GM12865 (cell line): ENCODE results near the gene MXRA8.
A peak's percentile ranks its signal among the peaks of the same experiment; 100 is the strongest.

ENCODE experiments used
- DNase-seq: peaks from one replicate; pipeline ENCODE4 v3.0.0; 2010; ENCODE audit warnings: low read depth
- H3K4me3 ChIP-seq: 2 replicates; pipeline ENCODE4 v1.5.1; 2011; ENCODE audit warnings: mild to moderate bottlenecking, low read depth, low read length, control low read depth
- CTCF ChIP-seq: IDR thresholded peaks from 2 replicates; pipeline ENCODE4 v1.5.1; 2011; ENCODE audit warnings: low read length, control low read depth, low read depth, inconsistent platforms; ENCODE audit not compliant: insufficient read depth; ENCODE audit errors: missing control alignments

MXRA8 gene

GRCh38 chr1:1308756-1309250 lies 49.6 kb downstream of the MXRA8 start:
- DNase-seq: no peak
- peak overlapping the region; percentile 89 for H3K4me3 ChIP-seq
- TF ChIP-seq CTCF: no peak

GRCh38 chr1:1307923-1308755 lies 50.2 kb downstream of the MXRA8 start, which contains the start of the genes ACAP3 and PUSL1:
TSS of gene ACAP3 (minus strand) at chr1:1307930. CDS start at chr1:1307815, 115 bp downstream.
TSS of gene PUSL1 (plus strand) at chr1:1308597. CDS start at chr1:1308644, 47 bp downstream.
- peak; percentile 97 for DNase-seq
- H3K4me3 ChIP-seq: peak within 1 kb of the TSS; percentile 89
- TF ChIP-seq CTCF: no peak

- peak overlapping the region; percentile 70 for H3K4me3 ChIP-seq
- TF ChIP-seq CTCF: no peak
- peak; percentile 35 for DNase-seq
Measured at GRCh38 chr1:1307261-1307922, 51.0 kb downstream of the MXRA8 start.

- no peak for DNase-seq
- H3K4me3 ChIP-seq: peak overlapping the region; percentile 70
- no peak for TF ChIP-seq CTCF
Measured at GRCh38 chr1:1306661-1307260, 51.6 kb downstream of the MXRA8 start.

- peak; percentile 45 for DNase-seq
- peak overlapping the region; percentile 70 for H3K4me3 ChIP-seq
- peak; percentile 23 for TF ChIP-seq CTCF
Measured at GRCh38 chr1:1306070-1306660, 52.2 kb downstream of the MXRA8 start.

- TF ChIP-seq CTCF: peak; percentile 17
Measured at GRCh38 chr1:1305300-1306069, 52.9 kb downstream of the MXRA8 start.

More at GRCh38 chr1:1305300-1306069, 52.9 kb downstream of the MXRA8 start:
- peak overlapping the region; percentile 46 for H3K4me3 ChIP-seq
- peak; percentile 72 for DNase-seq
